Gastroesophageal sphincter (tissue), 3 donors: ENCODE data around the gene MYO1D.

Source experiments
- CTCF ChIP-seq, 4 experiments: fragments of 200-600 bp in 2 of 4; fragments of 450-650 bp in 2 of 4; sonication (generic) in 1 of 4; IDR thresholded peaks; one replicate each; pipeline ENCODE4 v1.5.1; 2017 to 2019; ENCODE audit warnings: antibody characterized with exemption in 4 of 4, mild to moderate bottlenecking in 2 of 4, moderate library complexity in 2 of 4
- EP300 ChIP-seq: sonication (generic); formaldehyde crosslinking; IDR thresholded peaks from one replicate; pipeline ENCODE4 v1.6.1; 2017; ENCODE audit warnings: antibody characterized with exemption, mild to moderate bottlenecking
- POLR2A ChIP-seq, 2 donors: fragments of 450-650 bp; IDR thresholded peaks; one replicate each; pipeline ENCODE4 v1.6.1; 2017; ENCODE audit warnings: antibody characterized with exemption in 2 of 2, mild to moderate bottlenecking in 2 of 2, moderate library complexity in 1 of 2
- POLR2AphosphoS5 ChIP-seq: sonication (generic); formaldehyde crosslinking; IDR thresholded peaks from one replicate; pipeline ENCODE4 v1.6.1; 2017; ENCODE audit warnings: antibody characterized with exemption

- peak; percentile 84 to 99 (median 92) for TF ChIP-seq CTCF (IDR thresholded peaks at IDR 0.05)
- TF ChIP-seq POLR2A (IDR thresholded peaks at IDR 0.05), result no peak
- no peak for TF ChIP-seq EP300
- TF ChIP-seq POLR2AphosphoS5, result no peak
Observed at GRCh38 chr17:32877164-32877764, 340 bp upstream of the MYO1D start.
